Gastroesophageal sphincter (tissue), 3 donors: ENCODE measurements around the gene SFPQ.

Experiments
- CTCF ChIP-seq, 4 experiments: fragments of 200-600 bp in 2 of 4; fragments of 450-650 bp in 2 of 4; sonication (generic) in 1 of 4; IDR thresholded peaks; one replicate each; pipeline ENCODE4 v1.5.1; 2017 to 2019; ENCODE audit warnings: antibody characterized with exemption in 4 of 4, mild to moderate bottlenecking in 2 of 4, moderate library complexity in 2 of 4
- EP300 ChIP-seq: sonication (generic); formaldehyde crosslinking; IDR thresholded peaks from one replicate; pipeline ENCODE4 v1.6.1; 2017; ENCODE audit warnings: antibody characterized with exemption, mild to moderate bottlenecking
- POLR2A ChIP-seq, 2 donors: fragments of 450-650 bp; IDR thresholded peaks; one replicate each; pipeline ENCODE4 v1.6.1; 2017; ENCODE audit warnings: antibody characterized with exemption in 2 of 2, mild to moderate bottlenecking in 2 of 2, moderate library complexity in 1 of 2
- POLR2AphosphoS5 ChIP-seq: sonication (generic); formaldehyde crosslinking; IDR thresholded peaks from one replicate; pipeline ENCODE4 v1.6.1; 2017; ENCODE audit warnings: antibody characterized with exemption

DNA sequence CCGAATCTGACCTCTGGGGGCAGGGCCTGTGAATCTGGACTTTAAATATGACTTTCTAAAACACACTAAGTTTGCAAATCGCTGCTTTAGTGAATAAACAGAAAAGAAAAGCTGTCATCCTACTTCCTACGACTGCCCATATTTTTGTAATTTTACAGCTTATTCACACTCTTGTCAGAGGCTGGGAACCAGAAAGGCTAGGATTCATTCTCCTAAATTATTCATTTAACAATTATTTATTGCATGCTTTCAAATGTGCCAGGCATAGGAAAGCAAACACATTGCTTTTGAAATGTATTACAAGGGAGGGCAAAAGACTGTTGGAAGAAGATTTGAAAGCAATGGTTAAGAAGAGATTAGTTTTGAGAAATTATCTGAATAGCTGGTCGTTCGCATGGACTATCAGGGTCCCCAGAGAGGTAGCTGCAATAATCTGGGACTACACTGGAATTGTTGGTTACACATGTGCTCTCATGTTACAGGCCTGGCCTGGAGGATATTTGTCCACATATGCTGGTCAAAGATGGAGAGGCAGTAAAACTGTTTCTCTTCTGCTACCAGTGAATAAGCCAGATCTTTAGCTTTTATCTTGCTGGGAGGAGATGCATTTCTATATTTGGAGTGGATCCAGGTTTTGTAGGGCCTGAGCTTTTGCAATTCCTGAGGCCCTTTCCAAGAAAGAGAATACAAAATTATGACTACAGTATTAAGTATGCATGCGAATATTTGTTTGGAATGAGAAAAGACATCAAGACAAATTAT lies 29.6 kb upstream of the SFPQ start:
- TF ChIP-seq CTCF (IDR thresholded peaks at IDR 0.05): no peak
- TF ChIP-seq POLR2AphosphoS5: peak; percentile 44
- TF ChIP-seq POLR2A (IDR thresholded peaks at IDR 0.05): no peak
- no peak for TF ChIP-seq EP300
